Stimulated activated naive CD8-positive, alpha-beta T cell treated with anti-CD3 and anti-CD28 coated beads, Interleukin-15, Interleukin-2, amounts not matched to agents 100 ng/mL and 50 ng/mL, for 24 hours (primary cell): ENCODE data around the gene PYGO2.
"Not testable (repeated sequence)": the region's sequence is repeated elsewhere in the genome, so short reads cannot be mapped to it uniquely, and the experiment has no call there.

Source experiments
- H3K27ac Mint-ChIP-seq: one replicate; pipeline ENCODE4 v1.8.0; 2021; ENCODE audit warnings: mild to moderate bottlenecking, mixed read lengths
- H3K27me3 Mint-ChIP-seq: one replicate; pipeline ENCODE4 v1.8.0; 2021; ENCODE audit warnings: mixed read lengths
- H3K36me3 Mint-ChIP-seq: one replicate; pipeline ENCODE4 v1.8.0; 2021; ENCODE audit warnings: low read depth, mixed read lengths
- H3K4me1 Mint-ChIP-seq: one replicate; pipeline ENCODE4 v1.8.0; 2021; ENCODE audit warnings: low read depth, mixed read lengths
- H3K4me3 Mint-ChIP-seq: one replicate; pipeline ENCODE4 v1.8.0; 2021; ENCODE audit warnings: mild to moderate bottlenecking, mixed read lengths
- H3K9me3 Mint-ChIP-seq: one replicate; pipeline ENCODE4 v1.8.0; 2021; ENCODE audit warnings: mixed read lengths

PYGO2 gene

DNA sequence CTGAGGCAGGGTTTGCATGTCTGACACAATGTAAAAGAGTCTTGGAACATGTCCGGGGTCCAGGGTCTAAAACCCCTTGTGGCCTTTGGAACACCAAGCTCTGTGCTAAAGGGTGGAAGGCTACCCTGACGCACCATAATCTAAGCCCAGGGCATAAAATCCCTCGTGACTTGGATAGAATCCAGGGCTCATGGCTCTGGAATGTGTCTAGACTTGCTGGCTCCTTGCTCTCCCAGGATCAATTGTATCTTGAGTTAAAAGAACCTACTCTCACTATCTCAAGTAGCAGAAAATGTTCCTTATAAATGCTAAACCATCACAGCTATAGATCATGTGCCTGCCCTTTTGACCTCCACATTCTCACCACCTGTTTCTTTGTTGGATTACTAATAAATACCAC is 53.5 kb downstream of the PYGO2 start:
- H3K27ac Mint-ChIP-seq, H3K4me3 Mint-ChIP-seq: not testable (repeated sequence)

More for the DNA sequence above, 53.5 kb downstream of the PYGO2 start:
- not testable (repeated sequence) for H3K36me3 Mint-ChIP-seq, H3K27me3 Mint-ChIP-seq, H3K4me1 Mint-ChIP-seq, H3K9me3 Mint-ChIP-seq
